Fibroblast of skin of right biceps (primary cell): ENCODE data around the gene ZBP1.
"Not testable (repeated sequence)": the region's sequence is repeated elsewhere in the genome, so short reads cannot be mapped to it uniquely, and the experiment has no call there.

Experiments used
- DNase-seq: peaks from one replicate; pipeline ENCODE4 v3.0.0-alpha.2; 2013

ZBP1 gene

DNA sequence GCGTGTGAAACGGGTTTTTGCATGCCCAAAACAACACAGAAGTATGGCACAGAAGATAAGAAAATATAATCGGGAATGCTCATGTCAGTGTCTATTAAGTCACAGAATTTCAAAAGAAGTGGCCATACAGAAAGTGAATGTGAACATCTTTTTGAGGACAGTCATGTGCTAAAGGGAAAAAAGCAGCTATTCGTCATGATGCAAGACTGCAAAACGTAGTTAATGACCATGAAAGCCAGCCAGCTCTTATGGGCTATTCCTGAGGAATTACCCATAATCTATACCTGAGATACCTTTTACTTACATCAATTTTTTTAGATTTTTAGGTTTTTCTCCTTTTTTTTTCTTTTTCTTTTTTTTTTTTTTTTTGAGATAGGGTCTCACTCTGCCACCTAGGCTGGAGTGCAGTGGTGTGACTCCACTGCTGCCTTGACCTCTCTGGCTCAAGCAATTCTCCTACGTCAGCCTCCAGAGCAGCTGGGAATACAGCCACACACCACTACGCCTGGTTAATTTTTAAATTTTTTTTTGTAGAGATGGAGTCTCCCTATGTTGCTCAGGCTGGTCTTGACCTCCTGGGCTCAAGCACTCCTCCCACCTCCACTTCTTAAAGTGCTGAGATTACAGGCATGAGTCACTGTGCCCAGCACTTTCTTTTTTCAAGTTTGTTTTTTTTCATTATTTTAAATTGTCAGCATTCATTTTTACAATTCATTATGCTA is 18.1 kb upstream of the ZBP1 start:
- no peak for DNase-seq

DNA sequence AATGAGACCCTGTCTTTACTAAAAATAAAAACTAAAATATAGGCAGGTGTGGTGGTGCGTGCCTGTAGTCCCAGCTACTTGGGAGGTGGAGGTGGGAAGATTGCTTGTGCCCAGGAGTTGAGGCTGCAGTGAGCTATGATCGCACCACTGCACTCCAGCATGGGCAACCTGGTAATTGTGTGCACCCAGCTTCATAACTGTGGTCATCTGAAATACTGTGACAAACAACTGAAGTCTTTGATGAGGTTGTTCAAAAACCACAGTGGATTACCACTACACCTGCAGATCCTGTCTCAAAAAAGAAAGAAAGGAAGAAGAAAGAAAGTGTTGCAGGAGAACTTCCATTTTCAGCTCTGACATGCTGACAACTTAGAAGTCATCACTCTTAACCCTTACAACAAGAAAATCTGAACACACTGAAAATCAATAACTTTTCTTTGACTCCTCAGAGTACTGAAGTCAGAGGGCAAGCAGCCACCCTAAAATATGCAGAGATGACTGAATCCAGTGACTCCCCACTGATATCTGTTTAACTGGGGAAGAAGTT is 13.8 kb upstream of the ZBP1 start:
- no peak for DNase-seq

DNA sequence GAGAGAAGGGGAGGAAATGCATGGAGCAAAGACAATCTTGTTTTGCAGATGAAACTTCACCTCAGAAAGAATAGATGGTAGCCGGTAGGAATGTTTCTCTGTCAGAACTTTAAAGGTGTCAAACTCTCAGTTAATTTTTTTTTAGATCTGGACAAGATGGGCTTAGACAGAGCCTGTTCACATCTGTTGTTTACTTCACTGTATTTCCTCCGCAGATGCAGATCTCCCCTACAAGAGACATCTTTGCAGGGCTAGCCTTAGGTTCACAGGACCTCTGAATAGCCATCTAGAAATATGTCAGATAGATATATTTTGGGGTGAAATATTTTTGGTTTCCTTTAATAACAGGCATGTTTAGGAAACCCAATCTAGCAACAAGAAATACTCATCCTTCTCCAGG is 12.1 kb upstream of the ZBP1 start:
- DNase-seq, result no peak

DNA sequence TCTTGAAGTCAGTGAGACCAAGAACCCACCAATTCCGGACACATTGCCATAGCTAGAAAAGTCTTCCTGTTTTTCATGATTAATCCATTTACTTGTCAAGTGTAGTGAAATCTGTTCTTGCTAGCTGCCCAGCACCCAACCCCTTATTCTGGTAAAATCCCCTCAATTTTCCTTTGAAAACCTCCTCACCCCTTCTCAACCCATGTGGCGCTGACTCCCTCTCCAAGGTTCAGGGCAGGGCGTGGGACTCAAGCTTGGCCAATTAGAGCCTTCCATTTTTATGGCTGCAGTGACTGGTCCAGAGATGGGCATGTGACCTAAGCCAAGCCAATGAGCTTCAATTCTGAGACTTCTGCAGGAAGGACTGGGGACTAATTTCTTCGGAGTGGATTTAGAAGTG is 9.8 kb upstream of the ZBP1 start:
- no peak for DNase-seq

DNA sequence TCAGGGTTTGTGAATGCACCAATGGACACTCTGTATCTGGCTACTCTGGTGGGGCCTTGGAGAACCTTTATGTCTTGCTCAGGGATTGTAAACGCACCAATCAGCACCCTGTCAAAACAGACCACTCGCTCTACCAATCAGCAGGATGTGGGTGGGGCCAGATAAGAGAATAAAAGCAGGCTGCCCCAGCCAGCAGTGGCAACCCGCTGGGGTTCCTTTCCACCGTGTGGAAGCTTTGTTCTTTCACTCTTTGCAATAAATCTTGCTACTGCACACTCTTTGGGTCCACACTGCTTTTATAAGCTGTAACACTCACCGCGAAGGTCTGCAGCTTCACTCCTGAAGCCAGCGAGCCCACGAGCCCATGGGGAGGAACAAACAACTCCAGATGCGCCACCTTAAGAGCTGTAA is 9.3 kb upstream of the ZBP1 start:
- DNase-seq, result not testable (repeated sequence)

DNA sequence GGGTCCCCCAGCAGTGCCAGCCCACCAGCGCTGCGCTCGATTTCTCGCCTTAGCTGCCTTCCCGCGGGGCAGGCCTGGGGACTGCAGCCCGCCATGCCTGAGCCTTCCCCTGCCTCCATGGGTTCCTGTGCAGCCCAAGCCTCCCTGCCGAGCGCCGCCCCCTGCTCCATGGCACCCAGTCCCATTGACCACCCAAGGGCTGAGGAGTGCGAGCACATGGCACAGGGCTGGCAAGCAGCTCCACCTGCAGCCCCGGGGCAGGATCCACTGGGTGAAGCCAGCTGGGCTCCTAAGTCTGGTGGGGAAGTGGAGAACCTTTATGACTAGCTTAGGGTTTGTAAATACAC is 8.7 kb upstream of the ZBP1 start:
- not testable (repeated sequence) for DNase-seq

DNA sequence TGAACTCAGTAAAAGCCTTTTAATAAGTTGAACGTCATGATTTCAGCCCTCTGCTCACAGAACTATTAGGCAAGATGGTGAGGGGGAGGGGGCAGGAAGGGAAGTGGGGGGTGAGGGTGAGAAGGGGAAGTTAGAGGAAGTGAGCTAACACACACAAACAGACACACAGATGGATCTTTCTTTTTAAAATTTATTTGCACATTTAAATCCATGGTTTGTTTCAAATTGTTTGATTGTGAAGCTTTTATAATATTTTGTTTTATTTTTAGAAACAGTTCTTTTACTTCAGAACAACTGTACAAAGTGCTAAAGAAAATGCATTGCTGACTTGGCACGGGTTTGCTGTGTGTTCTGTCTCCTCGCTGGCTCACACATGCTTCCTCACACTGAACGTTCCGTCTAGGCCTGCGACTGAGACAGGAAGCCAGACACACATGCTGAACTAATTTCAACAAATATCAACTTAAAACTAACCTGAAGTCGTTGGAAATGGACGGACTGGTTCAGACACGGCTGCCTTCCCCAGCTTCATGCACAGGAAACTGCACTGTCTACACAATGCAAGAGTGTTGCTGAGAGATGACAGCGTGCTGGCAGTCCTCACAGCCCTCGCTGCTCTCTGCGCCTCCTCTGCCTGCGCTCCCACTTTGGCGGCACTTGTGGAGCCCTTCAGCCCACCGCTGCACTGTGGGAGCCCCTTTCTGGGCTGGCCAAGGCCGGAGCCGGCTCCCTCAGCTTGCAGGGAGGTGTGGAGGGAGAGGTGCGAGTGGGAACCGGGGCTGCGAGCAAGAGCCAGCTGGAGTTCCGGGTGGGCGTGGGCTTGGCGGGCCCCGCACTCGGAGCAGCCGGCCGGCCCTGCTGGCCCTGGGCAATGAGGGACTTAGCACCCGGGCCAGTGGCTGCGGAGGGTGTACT is 8.1 kb upstream of the ZBP1 start:
- peak; percentile 68 for DNase-seq

DNA sequence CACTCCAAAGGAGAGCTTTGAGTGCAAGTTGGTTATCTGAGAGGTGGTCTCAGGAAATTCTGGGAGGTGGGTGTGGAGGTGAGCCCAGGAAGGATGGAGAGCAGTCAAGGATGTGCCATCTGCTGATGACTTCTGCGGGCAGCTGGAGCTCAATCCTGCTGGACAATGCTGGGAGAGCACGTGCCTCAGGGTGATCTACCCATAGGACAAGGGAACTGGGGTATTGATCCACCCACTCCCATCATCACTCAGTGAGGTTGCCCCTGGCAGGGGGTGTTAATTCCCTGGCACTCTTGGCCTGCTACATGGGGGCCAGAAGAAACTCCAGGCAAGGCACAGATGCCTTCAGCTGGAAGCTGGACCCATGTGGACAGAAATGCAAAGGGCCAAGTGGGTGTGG is 7.1 kb upstream of the ZBP1 start:
- DNase-seq, result no peak

DNA sequence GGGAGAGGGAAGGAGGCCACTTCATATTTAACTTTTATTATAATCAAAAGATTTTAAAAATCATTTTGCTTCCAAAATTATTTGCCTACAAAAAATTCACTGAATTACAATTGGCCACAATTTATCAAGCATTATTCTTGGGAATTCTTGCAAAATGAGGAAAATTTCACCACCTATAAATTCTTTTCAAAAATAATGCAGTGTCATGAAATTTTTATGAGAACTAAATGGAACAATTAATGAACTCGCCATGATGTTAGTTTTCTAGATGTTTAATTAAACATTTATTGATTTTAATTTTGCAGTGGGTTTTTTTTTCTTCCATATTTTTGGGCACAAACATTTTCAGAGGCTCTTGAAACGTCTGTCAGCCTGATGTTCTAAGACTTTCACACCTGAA is 5.8 kb upstream of the ZBP1 start:
- no peak for DNase-seq

DNA sequence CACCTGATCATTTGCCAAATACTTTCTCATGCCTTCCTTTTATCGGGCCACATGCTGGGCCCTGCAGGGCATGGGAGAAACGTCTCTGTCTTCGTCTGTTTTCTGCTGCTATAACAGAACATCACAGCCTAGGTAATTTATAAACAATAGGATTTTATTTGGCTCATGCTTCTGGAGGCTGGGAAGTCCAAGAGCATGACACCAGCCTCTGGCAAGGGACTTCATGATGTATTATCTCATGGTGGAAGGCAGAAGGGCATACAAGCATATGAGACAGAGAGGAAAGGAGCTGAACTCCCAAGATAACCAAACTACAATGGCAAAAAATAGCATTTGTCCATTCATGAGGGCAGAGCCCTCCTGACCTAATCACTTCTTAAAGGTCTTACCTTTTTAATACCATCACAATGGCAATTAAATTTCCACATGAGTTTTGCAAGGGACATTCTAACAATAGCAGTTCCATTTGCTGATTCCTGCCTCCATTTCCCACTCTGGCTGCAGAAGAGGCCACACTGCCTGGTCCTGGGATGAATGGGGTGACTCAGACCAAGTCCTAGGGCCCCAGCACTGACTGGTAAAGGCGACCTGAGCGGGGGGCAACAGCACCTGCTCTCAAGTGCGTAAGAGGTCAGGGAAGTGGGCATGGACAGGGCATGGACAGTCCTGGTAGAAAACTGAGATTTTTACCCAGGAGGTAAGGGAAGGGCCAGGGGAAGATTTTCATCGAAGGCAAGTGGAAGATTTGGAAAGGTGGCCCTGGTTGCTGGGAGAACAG is 5.1 kb upstream of the ZBP1 start:
- DNase-seq, result no peak

DNA sequence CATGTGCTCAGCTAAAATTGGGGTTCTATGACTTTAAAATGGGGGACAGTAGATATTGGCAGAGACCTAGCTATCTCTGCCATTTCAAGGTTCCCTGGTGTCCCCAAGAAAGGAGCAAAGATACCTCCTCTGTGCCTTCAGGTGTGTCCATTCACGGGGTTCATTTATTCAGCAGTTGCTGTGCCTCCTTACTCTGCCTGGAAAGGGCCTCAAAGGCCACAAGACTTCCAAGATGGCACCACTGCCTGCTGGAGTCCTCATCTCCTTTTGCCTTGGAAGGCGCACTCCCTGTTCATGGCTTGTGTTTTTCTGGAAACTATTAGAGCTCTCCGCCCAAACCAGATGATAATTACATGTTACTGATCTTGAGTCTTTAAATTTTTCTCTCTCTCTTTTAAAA is 3.9 kb upstream of the ZBP1 start:
- DNase-seq, result no peak

DNA sequence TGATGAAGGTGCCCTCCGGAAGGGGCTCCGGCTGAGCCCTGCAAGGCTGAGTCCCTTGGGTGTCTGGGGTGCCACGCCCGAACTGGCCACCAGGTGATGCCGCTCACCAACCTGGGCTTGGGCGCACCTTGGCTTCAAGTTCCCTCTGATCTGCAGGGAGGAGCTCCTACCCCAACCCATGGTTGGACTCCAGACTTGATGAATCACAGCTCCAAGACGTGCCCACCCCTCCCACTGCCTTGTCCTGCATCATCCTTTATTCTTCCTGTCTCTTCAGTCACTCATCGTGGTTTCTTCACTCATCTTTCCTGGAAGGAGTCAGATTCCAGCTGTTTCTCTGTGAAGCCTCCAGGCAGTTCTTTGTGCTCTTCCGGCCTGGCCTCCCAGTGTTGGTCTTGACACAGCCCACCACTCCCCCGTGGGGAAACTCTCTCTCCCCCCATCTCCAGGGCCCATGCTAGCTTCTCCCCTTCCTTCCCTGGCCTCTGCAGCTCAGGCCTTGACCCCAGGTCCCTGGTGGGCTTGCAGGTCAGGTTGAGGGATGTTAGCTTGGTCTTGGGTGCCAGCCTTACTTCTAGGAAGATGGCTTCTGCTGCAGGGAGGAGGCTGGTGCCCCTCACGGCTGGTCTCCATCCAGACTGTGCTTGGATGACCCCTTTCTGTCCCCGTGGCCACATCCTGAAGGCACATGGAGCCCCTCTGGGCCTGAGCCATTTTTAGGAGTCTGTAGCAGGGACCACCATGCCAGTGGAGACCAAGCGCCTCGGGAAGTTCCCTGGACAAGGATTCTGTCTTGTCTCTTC is 2.6 kb upstream of the ZBP1 start:
- DNase-seq, result peak; percentile 85

DNA sequence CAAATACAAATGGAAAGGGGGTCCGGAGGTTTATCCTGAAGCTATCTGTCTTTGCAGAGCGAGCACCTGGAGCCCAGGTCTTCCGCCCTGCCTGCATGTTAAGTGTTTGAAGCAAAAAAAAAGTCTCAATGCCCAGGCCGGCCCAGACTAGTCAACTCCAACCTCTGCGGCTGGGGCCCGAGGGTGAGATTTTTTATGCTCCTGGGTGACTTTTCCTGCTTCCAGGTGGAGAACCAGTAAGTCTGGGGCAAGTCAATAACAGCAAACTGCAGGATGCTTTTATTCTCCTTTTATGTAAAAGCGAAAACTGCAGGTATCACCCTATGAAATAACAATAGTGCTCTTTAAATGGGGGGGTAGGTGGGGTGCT is 2.0 kb upstream of the ZBP1 start:
- no peak for DNase-seq

DNA sequence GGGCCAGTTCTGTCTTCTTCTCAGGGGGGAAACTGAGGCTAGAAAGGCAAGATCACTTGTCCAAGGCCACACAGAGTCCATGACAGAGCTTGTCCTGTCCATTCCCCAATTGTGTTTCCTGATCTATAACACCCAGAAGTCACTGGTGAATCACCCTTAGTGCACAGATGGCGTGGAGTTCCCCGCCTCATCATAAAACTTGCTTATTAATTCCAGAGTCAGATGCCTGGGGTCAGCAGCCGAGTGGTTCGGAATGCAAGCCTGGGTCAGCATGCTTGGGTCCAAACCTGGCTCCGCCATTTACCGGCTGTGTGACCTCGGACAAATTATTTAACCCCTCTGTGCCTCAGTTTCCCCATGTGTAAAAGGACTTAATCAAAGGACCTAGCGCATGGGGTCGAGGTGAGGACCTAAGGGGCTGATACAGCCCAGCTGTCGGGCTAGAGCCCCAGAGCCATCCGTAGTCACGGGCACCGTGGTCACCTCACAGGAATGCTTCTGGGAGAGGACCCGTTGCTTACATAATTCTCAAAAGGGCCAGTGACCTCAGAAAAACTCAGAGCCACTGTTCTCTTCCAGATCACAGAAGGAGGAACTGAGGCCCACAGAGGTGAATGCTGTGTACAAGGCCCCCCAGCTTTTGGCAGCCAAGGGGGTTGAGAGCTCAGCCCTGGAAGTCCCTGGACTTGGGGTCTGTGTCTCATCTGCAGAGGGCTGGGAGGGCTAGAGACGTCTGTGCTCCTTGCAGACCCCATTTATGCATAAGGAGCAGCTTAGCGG is 1.4 kb upstream of the ZBP1 start:
- DNase-seq, result no peak

DNA sequence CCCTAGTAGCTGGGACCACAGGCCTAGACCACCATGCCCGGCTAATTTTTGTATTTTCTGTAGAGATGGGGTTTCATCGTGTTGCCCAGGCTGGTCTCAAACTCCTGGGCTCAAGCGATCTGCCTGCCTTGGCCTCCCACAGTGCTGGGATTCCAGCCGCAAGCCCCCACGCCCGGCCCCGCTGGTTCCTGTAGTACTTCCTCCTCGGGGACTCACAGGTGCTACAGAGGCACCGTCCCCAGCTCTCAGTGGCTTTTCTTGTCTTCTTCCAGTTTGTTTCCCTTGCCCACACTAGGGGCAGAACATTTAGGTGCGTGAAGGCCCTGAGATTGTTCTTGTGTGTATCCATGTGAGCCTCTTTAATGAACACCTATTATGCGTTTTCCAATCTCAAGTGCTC is 773 bp upstream of the ZBP1 start:
- no peak for DNase-seq

DNA sequence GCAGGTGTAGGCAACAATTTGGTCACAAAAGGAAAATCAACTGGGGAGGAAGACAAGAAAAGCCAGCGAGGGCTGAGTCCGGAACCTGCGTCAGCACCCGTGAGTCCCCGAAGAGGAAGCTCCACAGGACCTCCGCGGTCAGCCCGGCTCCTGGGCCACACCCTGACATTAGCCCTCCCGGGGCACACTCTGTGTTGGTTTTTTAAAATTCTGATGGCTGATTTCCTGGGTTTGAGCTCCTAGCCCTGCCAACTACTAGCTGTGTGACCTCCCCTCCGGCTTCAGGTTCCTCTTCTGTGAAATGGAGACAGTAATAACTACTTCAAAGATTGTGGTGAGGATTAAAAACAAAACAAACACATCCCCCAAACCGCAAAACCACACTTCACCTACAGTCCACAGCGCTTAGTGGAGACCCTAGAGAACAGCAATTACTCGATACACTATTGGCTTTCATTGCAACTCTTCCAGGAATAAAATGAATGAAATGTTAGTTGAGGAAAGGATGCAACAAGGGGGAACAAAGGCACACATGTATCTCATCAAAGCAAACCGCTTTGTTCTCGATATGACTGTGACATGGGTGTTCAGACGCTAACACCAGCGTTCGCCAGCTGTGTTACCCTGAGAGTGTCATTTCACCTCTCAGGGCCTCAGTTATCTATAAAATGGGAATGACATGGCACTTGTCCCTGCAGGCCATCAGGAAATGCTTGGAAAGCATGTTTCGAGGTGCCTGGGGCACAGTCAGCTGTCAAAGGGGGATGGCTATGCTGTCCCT is 985 bp downstream of the ZBP1 start:
- DNase-seq, result no peak

DNA sequence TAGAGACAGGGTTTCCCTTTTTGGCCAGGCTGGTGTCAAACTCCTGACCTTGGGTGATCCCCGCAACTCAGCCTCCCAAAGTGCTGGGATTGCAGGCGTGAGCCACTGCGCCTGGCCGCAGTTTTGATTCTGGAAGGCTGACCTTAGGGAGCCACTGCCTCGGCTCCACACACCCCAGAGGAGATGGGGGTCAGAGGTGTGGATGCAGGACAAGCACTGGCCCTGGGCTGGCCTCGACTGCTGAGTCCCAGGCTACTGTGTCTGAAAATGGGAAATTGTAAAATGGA is 1.5 kb downstream of the ZBP1 start:
- DNase-seq, result no peak

DNA sequence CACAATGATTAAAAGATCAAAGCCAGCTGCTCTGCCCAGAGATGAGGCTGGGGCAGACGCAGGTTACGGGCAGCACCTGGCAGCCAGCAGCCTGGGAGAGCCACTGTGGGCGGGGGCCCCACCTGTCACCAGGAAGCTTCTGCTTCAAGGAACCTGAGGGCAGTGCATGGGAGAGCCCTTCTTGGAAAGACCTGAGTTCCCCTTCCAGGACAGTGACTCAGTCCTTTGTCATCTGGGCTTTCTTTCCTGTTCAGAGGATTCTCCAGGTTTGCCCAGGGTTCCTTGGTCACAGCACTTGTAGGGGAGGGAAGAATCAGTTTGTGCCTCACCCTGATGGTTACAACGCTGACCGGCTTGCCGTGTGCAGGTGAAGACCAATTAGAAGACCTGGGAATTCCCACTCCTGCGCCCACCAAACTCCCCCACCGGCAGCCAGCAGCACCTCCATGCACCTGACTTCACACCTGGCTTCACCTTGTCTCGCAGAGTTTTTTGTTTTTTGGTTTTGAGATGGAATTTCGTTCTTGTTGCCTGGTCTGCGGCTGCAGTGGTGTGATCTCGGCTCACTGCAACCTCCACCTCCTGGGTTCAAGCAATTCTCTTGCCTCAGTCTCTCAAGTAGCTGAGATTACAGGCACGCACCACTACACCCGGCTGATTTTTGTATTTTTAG is 2.0 kb downstream of the ZBP1 start:
- no peak for DNase-seq

DNA sequence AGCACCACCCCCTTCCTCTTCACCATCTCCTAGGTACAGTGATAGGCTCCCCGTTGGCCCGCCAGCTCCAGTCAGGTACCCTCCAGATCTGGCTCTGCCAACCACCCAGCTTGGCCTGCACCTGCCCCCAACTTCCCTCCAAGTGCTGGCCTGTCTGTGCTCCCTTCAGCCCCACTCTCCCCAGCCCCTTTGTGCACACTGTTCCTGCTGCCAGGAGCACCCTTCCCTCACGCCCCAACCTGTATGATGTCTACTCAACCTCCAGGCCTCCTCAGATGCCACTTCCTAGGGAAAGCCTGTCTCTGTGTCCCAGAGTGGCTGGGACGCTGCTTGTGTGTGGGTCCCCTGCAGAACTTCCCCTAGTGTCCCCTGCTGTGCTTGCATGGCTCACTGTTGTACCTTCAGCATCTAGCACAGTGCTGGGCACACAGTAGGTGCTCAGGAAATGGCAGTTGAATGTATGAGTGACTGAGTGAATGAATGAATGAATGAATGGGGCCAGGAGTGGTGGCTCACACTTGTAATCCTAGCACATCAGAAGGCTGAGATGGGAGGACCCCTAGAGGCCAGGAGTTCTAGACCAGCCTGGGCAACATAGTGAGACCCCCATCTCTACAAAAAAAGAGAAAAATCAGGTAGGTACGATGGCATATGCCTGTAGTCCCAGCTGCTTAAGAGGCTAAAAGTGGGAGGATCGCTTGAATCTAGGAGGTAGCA is 3.0 kb downstream of the ZBP1 start:
- DNase-seq, result no peak
